Mesendoderm (in vitro differentiated cells): ENCODE data around the gene ADA.

Experiments
- DNase-seq: peaks from one replicate; pipeline ENCODE4 v3.0.0; 2013
- H2AK5ac ChIP-seq: 2 replicates; pipeline ENCODE4 v1.6.1; 2013; ENCODE audit warnings: low read length, inconsistent platforms
- H2BK120ac ChIP-seq: 2 replicates; pipeline ENCODE4 v1.6.1; 2013; ENCODE audit warnings: low read depth, mild to moderate bottlenecking, low read length, moderate library complexity, mixed read lengths
- H2BK15ac ChIP-seq: replicated peaks from 2 replicates; pipeline ENCODE4 v1.6.1; 2013; ENCODE audit warnings: low read depth, mild to moderate bottlenecking, moderate library complexity
- H2BK5ac ChIP-seq: 2 replicates; pipeline ENCODE4 v1.6.1; 2013; ENCODE audit warnings: low read length, inconsistent platforms
- H3K18ac ChIP-seq: 2 replicates; pipeline ENCODE4 v1.6.1; 2013; ENCODE audit warnings: mild to moderate bottlenecking, low read length, mixed read lengths
- H3K23ac ChIP-seq: one replicate; pipeline ENCODE4 v1.6.1; 2013; ENCODE audit warnings: low read length
- H3K27ac ChIP-seq: 2 replicates; pipeline ENCODE4 v1.5.1; 2013; ENCODE audit warnings: low read depth, mild to moderate bottlenecking, inconsistent platforms, low read length, moderate library complexity
- H3K27me3 ChIP-seq: 2 replicates; pipeline ENCODE4 v1.6.1; 2013; ENCODE audit warnings: low read length, control low read depth, mild to moderate bottlenecking, inconsistent platforms; ENCODE audit not compliant: insufficient read depth, poor library complexity
- H3K36me3 ChIP-seq: 2 replicates; pipeline ENCODE4 v1.6.1; 2013; ENCODE audit warnings: low read length, inconsistent platforms; ENCODE audit not compliant: control insufficient read depth, insufficient read depth
- H3K4ac ChIP-seq: one replicate; pipeline ENCODE4 v1.6.1; 2013; ENCODE audit warnings: low read depth, mild to moderate bottlenecking, low read length, moderate library complexity
- H3K4me1 ChIP-seq: 2 replicates; pipeline ENCODE4 v1.6.1; 2013; ENCODE audit warnings: low read depth, low read length, inconsistent platforms; ENCODE audit not compliant: control insufficient read depth
- H3K4me2 ChIP-seq: 2 replicates; pipeline ENCODE4 v1.6.1; 2013; ENCODE audit warnings: low read length
- H3K4me3 ChIP-seq: 2 replicates; pipeline ENCODE4 v1.5.1; 2013; ENCODE audit warnings: mild to moderate bottlenecking, low read length
- H3K56ac ChIP-seq: one replicate; pipeline ENCODE4 v1.6.1; 2013; ENCODE audit warnings: low read length
- H3K79me1 ChIP-seq: 2 replicates; pipeline ENCODE4 v1.6.1; 2013; ENCODE audit warnings: low read length, inconsistent platforms
- H3K79me2 ChIP-seq: 2 replicates; pipeline ENCODE4 v1.6.1; 2013; ENCODE audit warnings: mild to moderate bottlenecking, low read length; ENCODE audit not compliant: control insufficient read depth, insufficient read depth
- H3K9ac ChIP-seq: 2 replicates; pipeline ENCODE4 v1.6.1; 2013; ENCODE audit warnings: low read length, inconsistent platforms
- H4K5ac ChIP-seq: one replicate; pipeline ENCODE4 v1.6.1; 2013; ENCODE audit warnings: low read length
- H4K8ac ChIP-seq: one replicate; pipeline ENCODE4 v1.6.1; 2013; ENCODE audit warnings: low read depth, mild to moderate bottlenecking, control low read depth, low read length, moderate library complexity
- WGBS: extraction: QIAGEN DNeasy Blood & Tissue Kit; methylation state at CpG from one replicate; pipeline ENCODE4 v1.1.7; 2013; ENCODE audit warnings: low lambda C conversion rate, missing lambda C conversion rate; ENCODE audit not compliant: insufficient coverage; ENCODE audit errors: extremely low coverage; 5-methylcytosine and 5-hydroxymethylcytosine counted together

The ADA gene

GRCh38 chr20:44615169-44615791, 36.2 kb downstream of the ADA start:
- Histone ChIP-seq H3K4me3 (no peak overlapping the region), H2BK15ac (no peak overlapping the region), H3K56ac (no peak overlapping the region), H2AK5ac (no peak overlapping the region), H3K23ac (no peak overlapping the region), H3K9ac (no peak overlapping the region), H3K27me3 (no peaks in the 10 kb centered on the region), H3K36me3 (peaks cover 4% of the 10 kb centered on the region), H2BK120ac (no peak overlapping the region), H3K27ac (no peak overlapping the region), H3K4me1 (peaks cover 1% of the 10 kb centered on the region), H3K4me2 (no peak overlapping the region), H3K79me1 (no peaks in the 10 kb centered on the region), H3K18ac (no peak overlapping the region), H3K79me2 (no peaks in the 10 kb centered on the region), H4K5ac (no peak overlapping the region), H3K4ac (no peak overlapping the region), H4K8ac (no peak overlapping the region), H2BK5ac (no peak overlapping the region)
- DNase-seq, result no peak
- WGBS, result no CpG with 5 or more reads among the region's 10 CpGs

GRCh38 chr20:44614525-44614924, 37.0 kb downstream of the ADA start:
- Histone ChIP-seq H3K4me2 (no peak overlapping the region), H4K8ac (no peak overlapping the region), H3K56ac (no peak overlapping the region), H3K4me3 (no peak overlapping the region), H2AK5ac (no peak overlapping the region), H3K79me1 (no peaks in the 10 kb centered on the region), H3K18ac (no peak overlapping the region), H3K27ac (no peak overlapping the region), H2BK15ac (no peak overlapping the region), H3K4me1 (peaks cover 1% of the 10 kb centered on the region), H3K23ac (no peak overlapping the region), H3K27me3 (no peaks in the 10 kb centered on the region), H3K79me2 (no peaks in the 10 kb centered on the region), H3K9ac (no peak overlapping the region), H3K4ac (no peak overlapping the region), H2BK5ac (no peak overlapping the region), H4K5ac (no peak overlapping the region), H3K36me3 (peaks cover 1% of the 10 kb centered on the region), H2BK120ac (no peak overlapping the region)
- WGBS, result no CpG with 5 or more reads among the region's 14 CpGs
- no peak for DNase-seq

GRCh38 chr20:44613575-44613974, 37.9 kb downstream of the ADA start:
- no peak overlapping the region for H3K4ac ChIP-seq
- H3K27me3 ChIP-seq, result no peaks in the 10 kb centered on the region
- H2BK120ac ChIP-seq, result no peak overlapping the region
- DNase-seq, result no peak
- H3K79me1 ChIP-seq, result no peaks in the 10 kb centered on the region
- no peak overlapping the region for H2BK5ac ChIP-seq
- H4K8ac ChIP-seq, result no peak overlapping the region
- H3K36me3 ChIP-seq, result no peaks in the 10 kb centered on the region
- H3K56ac ChIP-seq, result no peak overlapping the region
- no peak overlapping the region for H3K9ac ChIP-seq
- no peak overlapping the region for H3K27ac ChIP-seq
- no peak overlapping the region for H3K4me2 ChIP-seq
- H2AK5ac ChIP-seq, result no peak overlapping the region
- H3K4me3 ChIP-seq, result no peak overlapping the region
- no peak overlapping the region for H3K18ac ChIP-seq
- H4K5ac ChIP-seq, result no peak overlapping the region
- WGBS, result no CpG with 5 or more reads among the region's 5 CpGs
- H3K4me1 ChIP-seq, result peaks cover 1% of the 10 kb centered on the region
- no peak overlapping the region for H2BK15ac ChIP-seq
- H3K79me2 ChIP-seq, result no peaks in the 10 kb centered on the region
- H3K23ac ChIP-seq, result no peak overlapping the region

- Histone ChIP-seq H3K4ac (no peak overlapping the region), H3K18ac (no peak overlapping the region), H4K8ac (no peak overlapping the region), H3K79me2 (no peaks in the 10 kb centered on the region), H4K5ac (no peak overlapping the region), H3K36me3 (no peaks in the 10 kb centered on the region), H2BK15ac (no peak overlapping the region), H3K9ac (no peak overlapping the region), H3K56ac (peak overlapping the region; percentile 52), H3K27me3 (no peaks in the 10 kb centered on the region), H2BK120ac (no peak overlapping the region), H2BK5ac (no peak overlapping the region), H3K4me2 (no peak overlapping the region), H3K27ac (no peak overlapping the region), H3K4me1 (no peaks in the 10 kb centered on the region), H3K4me3 (no peak overlapping the region), H3K79me1 (no peaks in the 10 kb centered on the region), H3K23ac (no peak overlapping the region), H2AK5ac (no peak overlapping the region)
- no peak for DNase-seq
- WGBS, result no CpG with 5 or more reads among the region's 1 CpG
Measured at GRCh38 chr20:44610313-44610962, 41.1 kb downstream of the ADA start.

- H4K5ac ChIP-seq, result no peak overlapping the region
- H2AK5ac ChIP-seq, result no peak overlapping the region
- H3K9ac ChIP-seq, result peak overlapping the region; percentile 14
- no peak overlapping the region for H2BK15ac ChIP-seq
- H3K4ac ChIP-seq, result no peak overlapping the region
- H3K4me3 ChIP-seq, result no peak overlapping the region
- H2BK5ac ChIP-seq, result no peak overlapping the region
- H3K56ac ChIP-seq, result peak overlapping the region; percentile 54
- no peaks in the 10 kb centered on the region for H3K27me3 ChIP-seq
- H3K36me3 ChIP-seq, result no peaks in the 10 kb centered on the region
- no CpG with 5 or more reads among the region's 25 CpGs for WGBS
- H3K18ac ChIP-seq, result peak overlapping the region; percentile 29
- H3K4me2 ChIP-seq, result no peak overlapping the region
- peak; percentile 95 for DNase-seq
- no peaks in the 10 kb centered on the region for H3K4me1 ChIP-seq
- no peak overlapping the region for H4K8ac ChIP-seq
- no peaks in the 10 kb centered on the region for H3K79me1 ChIP-seq
- no peaks in the 10 kb centered on the region for H3K79me2 ChIP-seq
- no peak overlapping the region for H3K23ac ChIP-seq
- H2BK120ac ChIP-seq, result no peak overlapping the region
- H3K27ac ChIP-seq, result peak overlapping the region; percentile 60
Measured at GRCh38 chr20:44609516-44610312, 41.8 kb downstream of the ADA start.
